Measurements from ENCODE around the gene GNLY.
A peak's percentile ranks its signal among the peaks of the same experiment; 100 is the strongest.

The GNLY gene

DNA sequence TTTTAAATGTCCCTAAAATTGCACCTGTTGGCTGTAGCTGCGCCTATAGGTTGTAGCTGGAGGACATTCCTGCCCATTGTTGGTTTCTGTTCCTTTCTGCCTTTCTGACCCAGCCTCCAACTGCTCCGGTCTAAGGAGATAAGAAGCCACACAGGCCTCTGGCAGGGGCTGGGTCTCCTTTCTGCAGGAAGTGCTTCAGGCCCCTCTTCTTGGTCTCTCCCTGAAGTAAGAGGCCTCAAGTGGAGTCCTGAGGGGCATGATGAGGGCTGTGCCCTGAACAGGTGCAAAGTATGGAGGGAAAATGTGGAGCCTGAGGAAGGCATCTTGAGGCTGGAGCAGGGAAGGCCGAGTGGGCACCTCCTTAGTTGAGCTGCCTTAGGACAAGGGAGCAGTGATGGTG, 15.8 kb upstream of the GNLY start:
- TF ChIP-seq, protein P1, sequence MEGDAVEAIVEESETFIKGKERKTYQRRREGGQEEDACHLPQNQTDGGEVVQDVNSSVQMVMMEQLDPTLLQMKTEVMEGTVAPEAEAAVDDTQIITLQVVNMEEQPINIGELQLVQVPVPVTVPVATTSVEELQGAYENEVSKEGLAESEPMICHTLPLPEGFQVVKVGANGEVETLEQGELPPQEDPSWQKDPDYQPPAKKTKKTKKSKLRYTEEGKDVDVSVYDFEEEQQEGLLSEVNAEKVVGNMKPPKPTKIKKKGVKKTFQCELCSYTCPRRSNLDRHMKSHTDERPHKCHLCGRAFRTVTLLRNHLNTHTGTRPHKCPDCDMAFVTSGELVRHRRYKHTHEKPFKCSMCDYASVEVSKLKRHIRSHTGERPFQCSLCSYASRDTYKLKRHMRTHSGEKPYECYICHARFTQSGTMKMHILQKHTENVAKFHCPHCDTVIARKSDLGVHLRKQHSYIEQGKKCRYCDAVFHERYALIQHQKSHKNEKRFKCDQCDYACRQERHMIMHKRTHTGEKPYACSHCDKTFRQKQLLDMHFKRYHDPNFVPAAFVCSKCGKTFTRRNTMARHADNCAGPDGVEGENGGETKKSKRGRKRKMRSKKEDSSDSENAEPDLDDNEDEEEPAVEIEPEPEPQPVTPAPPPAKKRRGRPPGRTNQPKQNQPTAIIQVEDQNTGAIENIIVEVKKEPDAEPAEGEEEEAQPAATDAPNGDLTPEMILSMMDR (IDR thresholded peaks at IDR 0.05; ENCODE audit: borderline replicate concordance, insufficient read depth, low read depth, low read length), result no peak
- no peak overlapping the region for H3K4me3 ChIP-seq (ENCODE audit: low read depth, low read length)

DNA sequence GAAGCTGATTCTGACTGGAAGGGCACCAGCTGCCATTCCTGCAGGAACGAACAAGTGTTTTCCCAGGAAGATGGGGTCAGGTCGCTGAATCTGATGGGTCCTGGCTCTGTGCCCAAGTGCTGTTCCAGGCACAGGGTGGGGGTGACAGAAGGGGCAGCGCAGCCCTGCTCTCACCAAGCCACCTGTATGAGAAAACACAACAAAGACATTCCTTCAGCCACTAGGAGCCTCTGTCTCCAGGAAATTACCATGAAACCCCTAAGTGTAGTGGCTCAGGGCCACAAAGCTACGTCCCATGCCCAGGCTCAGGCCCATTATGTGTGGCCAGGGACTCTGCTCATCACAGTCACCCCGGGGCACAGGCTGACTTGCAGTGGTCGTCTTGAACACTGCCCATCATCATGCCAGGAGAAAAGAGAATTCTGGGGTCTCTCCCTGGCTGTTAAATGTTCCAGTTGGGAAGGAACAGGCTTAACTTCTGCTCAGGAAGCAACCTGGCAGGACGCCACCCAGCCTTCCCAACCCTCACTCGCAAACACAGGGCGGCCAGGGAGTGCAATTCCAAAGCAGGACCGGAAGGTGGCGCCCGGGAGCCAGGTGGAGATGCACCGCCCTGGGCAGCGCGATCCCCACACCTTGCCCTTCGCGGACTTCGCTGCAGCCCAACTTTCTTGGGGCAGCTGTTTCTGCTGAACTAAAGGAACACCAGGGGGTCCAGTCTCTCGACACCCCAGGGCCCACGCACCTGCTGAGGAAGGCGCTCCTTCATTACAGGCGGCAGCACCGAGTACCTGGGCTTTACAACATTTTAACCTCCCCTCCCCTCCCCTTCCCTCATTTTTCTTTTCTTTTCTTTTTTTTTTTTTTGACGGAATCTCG, 15.1 kb upstream of the GNLY start:
- H3K4me3 ChIP-seq (ENCODE audit: low read depth, low read length), result no peak overlapping the region
- TF ChIP-seq, protein P1 (IDR thresholded peaks at IDR 0.05; ENCODE audit: borderline replicate concordance, insufficient read depth, low read depth, low read length), result peak; percentile 100

DNA sequence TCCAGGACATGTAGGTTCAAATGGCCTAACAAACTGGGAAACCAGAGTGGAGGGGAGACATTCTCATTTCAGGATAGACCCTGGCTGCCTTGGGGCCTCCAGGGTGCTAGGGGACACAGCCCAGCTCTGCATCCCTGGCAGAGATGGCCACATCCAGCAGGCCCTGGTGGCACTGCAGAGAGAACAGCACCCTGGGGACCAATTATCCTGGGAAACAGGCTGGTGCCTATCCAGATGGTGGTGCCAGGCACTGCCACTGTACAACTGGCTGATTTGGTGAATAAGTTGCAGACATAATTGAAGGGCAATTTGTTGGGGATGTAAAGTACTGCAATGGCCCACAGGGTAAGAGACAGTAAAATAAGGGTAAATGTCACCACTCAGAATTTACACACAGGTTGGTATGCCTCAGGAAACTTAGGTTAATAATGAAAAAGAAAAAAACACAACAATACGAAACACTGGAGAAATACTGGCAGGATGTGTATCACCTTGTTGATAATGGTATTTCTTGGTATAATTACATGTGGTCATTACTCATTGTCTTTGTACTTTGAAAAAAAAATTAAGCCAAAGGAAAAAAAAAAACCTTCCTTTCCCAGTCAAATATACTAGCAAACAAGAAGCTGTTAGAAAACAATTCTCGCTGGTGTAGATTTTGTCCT, 13.3 kb upstream of the GNLY start:
- TF ChIP-seq, protein P1 (IDR thresholded peaks at IDR 0.05; ENCODE audit: borderline replicate concordance, insufficient read depth, low read depth, low read length), result no peak
- H3K4me3 ChIP-seq (ENCODE audit: low read depth, low read length), result no peak overlapping the region

DNA sequence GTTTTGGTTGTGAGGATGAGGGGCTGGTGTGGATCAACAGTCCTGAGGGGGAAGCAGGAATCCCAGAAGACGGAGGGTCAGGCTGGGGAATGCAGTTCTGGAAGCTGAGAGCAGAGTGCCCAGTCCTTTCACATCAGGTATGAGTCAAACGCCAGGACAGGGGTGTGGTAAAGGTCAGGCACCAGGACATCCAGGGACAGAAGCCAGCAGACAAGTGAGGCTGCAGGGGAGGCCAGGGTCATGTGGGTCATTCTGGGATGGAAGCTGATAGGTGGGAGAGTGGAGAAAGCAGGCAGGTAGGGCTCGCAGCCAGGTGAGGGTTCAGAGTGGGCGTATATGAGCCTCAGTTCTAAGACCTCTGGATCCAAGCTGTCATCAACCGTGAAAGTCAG, 12.8 kb upstream of the GNLY start:
- H3K4me3 ChIP-seq (ENCODE audit: low read depth, low read length), result no peak overlapping the region
- TF ChIP-seq, protein P1 (IDR thresholded peaks at IDR 0.05; ENCODE audit: borderline replicate concordance, insufficient read depth, low read depth, low read length), result no peak

DNA sequence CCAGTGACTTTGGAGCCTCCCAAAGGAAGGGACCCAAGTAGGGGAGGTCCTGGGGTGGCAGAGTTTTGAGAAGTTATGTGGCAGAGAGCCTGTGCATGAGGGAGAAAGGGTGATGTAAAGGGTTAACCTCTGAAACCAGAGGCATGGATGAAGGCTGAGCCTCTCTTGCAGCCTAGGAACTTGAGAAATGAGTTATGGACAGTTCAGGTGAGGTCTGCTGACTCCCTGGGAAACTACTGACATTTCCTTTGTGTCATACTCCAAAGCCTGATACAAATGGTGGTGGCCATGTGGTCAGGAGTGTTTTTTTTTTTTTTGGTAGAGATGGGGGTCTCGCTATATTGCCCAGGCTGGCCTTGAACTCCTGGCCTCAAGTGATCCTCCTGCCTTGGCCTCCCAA, 12.4 kb upstream of the GNLY start:
- TF ChIP-seq, protein P1 (IDR thresholded peaks at IDR 0.05; ENCODE audit: borderline replicate concordance, insufficient read depth, low read depth, low read length), result no peak
- H3K4me3 ChIP-seq (ENCODE audit: low read depth, low read length), result no peak overlapping the region

DNA sequence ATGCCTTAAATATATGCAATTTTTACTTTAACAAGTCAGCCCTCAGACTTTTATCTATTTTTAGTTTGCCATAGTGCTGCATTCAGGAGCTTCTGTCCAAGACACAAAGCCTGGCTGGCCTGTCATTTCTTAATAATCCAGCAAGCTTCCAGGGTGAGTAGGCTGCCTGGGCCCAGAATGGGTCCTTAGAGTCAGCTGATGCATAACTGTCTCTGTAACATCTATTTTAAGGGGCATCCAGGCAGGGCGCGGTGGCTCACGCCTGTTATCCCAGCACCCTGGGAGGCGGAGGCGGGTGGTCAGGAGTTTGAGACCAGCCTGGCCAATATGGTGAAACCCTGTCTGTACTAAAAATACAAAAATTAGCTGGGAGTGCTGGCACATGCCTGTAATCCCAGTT, 11.8 kb upstream of the GNLY start:
- no peak overlapping the region for H3K4me3 ChIP-seq (ENCODE audit: low read depth, low read length)
- TF ChIP-seq, protein P1 (IDR thresholded peaks at IDR 0.05; ENCODE audit: borderline replicate concordance, insufficient read depth, low read depth, low read length), result no peak

DNA sequence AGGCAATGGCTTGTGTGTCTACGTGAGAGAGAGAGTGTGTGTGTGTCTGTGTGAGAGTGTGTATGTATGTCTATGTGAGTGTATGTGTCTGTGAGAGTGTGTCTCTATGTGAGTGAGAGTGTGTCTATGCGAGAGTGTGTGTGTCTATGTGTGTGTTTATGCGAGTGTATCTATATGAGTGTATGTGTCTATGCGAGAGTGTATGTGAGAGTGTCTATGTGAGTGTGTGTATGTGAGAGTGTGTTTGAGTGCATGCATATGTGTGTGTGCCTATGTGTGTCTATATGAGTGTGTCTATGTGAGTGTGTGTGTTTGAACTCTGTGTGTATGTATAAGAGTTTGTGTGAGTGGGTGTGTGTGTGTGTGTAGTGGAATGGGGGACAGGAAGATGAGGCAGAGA, 9.8 kb upstream of the GNLY start:
- TF ChIP-seq, protein P1 (IDR thresholded peaks at IDR 0.05; ENCODE audit: borderline replicate concordance, insufficient read depth, low read depth, low read length), result no peak
- H3K4me3 ChIP-seq (ENCODE audit: low read depth, low read length), result no peak overlapping the region

Measured in GM12875 (cell line).